ENCODE measurements around the gene TRIP10. TPM values are rescaled to one million over a fixed set of nuclear protein-coding genes. Genes with fewer than 3 reads are reported as not detected.

TRIP10 gene
- total RNA-seq, 2 donors from 2014 or later: 111 to 116 TPM

DNA sequence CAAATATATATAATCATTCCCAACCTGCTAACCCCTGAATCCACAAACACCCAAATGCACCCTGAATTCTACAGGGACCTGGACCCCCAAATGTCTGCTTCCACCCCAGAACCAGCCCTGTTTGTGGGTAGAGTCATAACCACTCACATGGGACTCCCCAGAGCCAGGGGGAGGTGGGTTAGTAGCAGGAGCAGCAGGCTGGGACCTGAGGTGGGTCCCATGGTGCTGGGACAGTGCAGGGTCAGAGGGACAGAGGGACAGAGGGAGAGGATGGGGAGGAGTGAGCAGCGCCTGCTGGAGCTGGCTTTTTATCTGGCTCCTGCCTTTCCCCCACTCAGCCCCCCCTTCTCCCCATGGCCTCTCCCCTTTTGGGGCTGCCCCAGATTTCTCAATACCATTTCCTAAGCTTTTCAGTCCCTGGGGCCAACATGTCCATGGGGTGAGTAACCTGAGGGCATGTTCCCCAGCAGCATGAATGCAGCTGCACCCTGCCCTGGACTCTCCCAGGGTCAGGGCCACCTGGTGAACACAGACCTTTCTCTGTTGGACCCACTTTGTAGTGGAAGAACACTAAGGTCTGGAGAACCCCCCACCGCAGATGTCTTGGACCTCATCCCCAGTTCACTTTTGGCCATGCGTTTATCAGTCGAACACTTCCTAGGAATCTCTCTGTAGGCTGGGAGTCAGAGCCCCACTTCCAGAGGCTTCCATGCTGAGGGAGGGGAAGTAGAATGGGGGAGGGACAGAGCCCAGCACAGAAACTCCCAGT lies 18.9 kb upstream of the TRIP10 start, which contains the start of gene C3:
Gene C3 (minus strand): TSS at position 282 of the 769 bp plus-strand sequence. CDS start 61 bp downstream, at position 221.
- Histone ChIP-seq H3K36me3 (ENCODE audit: control insufficient read depth, insufficient read depth, low read length) (no peaks in the 10 kb centered on the region), H3K9me3 (ENCODE audit: control insufficient read depth, low read length) (peaks cover 5% of the 10 kb centered on the region), H3K9ac (ENCODE audit: extremely low read depth, low read length, poor library complexity, severe bottlenecking) (no peak within 1 kb of the TSS), H3K27me3 (ENCODE audit: control insufficient read depth, insufficient read depth, low read length, poor library complexity, severe bottlenecking) (no peaks in the 10 kb centered on the region), H3K27ac (ENCODE audit: low read depth, low read length) (no peak within 1 kb of the TSS), H3K4me3 (ENCODE audit: low read length) (no peak within 1 kb of the TSS), H3K4me1 (ENCODE audit: control insufficient read depth, insufficient read depth, low read length) (no peaks in the 10 kb centered on the region)
- Mint-ChIP-seq H3K36me3 (ENCODE audit: low read depth) (no peaks in the 10 kb centered on the region), H3K9me3 (peaks cover 10% of the 10 kb centered on the region), H3K4me3 (no peak within 1 kb of the TSS), H3K4me1 (peaks cover 10% of the 10 kb centered on the region), H3K27me3 (ENCODE audit: insufficient read depth) (peaks cover 5% of the 10 kb centered on the region), H3K27ac (no peak within 1 kb of the TSS)
- no peak for DNase-seq
- 90% methylated on average over 2 to 3 of the region's 4 CpGs for WGBS, 2 experiments (ENCODE audit: insufficient coverage in 1 of 2, insufficient read length in 1 of 2)
- TF ChIP-seq, protein P1, sequence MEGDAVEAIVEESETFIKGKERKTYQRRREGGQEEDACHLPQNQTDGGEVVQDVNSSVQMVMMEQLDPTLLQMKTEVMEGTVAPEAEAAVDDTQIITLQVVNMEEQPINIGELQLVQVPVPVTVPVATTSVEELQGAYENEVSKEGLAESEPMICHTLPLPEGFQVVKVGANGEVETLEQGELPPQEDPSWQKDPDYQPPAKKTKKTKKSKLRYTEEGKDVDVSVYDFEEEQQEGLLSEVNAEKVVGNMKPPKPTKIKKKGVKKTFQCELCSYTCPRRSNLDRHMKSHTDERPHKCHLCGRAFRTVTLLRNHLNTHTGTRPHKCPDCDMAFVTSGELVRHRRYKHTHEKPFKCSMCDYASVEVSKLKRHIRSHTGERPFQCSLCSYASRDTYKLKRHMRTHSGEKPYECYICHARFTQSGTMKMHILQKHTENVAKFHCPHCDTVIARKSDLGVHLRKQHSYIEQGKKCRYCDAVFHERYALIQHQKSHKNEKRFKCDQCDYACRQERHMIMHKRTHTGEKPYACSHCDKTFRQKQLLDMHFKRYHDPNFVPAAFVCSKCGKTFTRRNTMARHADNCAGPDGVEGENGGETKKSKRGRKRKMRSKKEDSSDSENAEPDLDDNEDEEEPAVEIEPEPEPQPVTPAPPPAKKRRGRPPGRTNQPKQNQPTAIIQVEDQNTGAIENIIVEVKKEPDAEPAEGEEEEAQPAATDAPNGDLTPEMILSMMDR (conservative IDR thresholded peaks at IDR 0.05): no peak

DNA sequence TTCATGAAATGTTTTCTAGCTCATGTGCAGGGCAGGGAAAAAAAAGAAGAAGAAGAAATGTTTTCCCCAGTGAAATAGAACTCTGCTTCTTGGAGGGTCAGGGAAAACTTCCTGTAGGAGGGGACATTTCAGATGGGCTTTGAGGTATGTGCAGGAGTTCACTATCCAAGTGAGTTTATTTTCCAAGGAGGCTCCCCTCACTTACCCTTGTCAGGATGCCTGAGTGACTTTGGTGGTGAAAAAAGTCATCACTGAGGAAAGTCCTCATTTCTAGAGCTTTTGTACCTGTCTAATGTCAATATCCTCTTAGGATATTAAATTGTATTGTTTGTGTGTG lies 18.4 kb upstream of the TRIP10 start:
- Histone ChIP-seq H3K4me3 (ENCODE audit: low read length) (no peak overlapping the region), H3K9ac (ENCODE audit: extremely low read depth, low read length, poor library complexity, severe bottlenecking) (no peak overlapping the region), H3K9me3 (ENCODE audit: control insufficient read depth, low read length) (peaks cover 5% of the 10 kb centered on the region), H3K36me3 (ENCODE audit: control insufficient read depth, insufficient read depth, low read length) (no peaks in the 10 kb centered on the region), H3K27me3 (ENCODE audit: control insufficient read depth, insufficient read depth, low read length, poor library complexity, severe bottlenecking) (no peaks in the 10 kb centered on the region), H3K27ac (ENCODE audit: low read depth, low read length) (no peak overlapping the region), H3K4me1 (ENCODE audit: control insufficient read depth, insufficient read depth, low read length) (no peaks in the 10 kb centered on the region)
- Mint-ChIP-seq H3K9me3 (peaks cover 10% of the 10 kb centered on the region), H3K36me3 (ENCODE audit: low read depth) (no peaks in the 10 kb centered on the region), H3K4me1 (peaks cover 10% of the 10 kb centered on the region), H3K27me3 (ENCODE audit: insufficient read depth) (peaks cover 4% of the 10 kb centered on the region), H3K27ac (no peak overlapping the region), H3K4me3 (no peak overlapping the region)
- no peak for DNase-seq
- TF ChIP-seq, protein P1 (conservative IDR thresholded peaks at IDR 0.05): no peak

DNA sequence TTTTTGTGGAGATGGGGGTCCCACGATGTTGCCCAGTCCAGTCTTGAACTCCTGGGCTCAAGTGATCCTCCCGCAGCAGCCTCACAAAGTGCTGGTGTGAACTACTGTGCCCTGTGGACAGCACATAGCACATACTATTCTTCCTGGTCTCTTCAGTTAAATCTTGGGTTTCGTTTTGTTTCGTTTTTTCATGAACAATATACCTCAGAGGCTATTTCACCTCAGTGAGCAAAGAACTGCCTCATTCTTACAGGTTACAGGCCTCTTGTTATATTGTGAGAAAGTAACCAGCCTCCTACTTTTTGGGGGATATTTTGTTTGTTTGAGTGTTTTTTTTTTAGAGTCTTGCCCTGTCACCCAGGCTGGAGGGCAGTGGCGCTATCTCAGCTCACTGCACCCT lies 17.7 kb upstream of the TRIP10 start:
- no peaks in the 10 kb centered on the region for H3K36me3 Mint-ChIP-seq (ENCODE audit: low read depth)
- Histone ChIP-seq H3K4me1 (ENCODE audit: control insufficient read depth, insufficient read depth, low read length) (no peaks in the 10 kb centered on the region), H3K4me3 (ENCODE audit: low read length) (no peak overlapping the region), H3K27ac (ENCODE audit: low read depth, low read length) (no peak overlapping the region), H3K27me3 (ENCODE audit: control insufficient read depth, insufficient read depth, low read length, poor library complexity, severe bottlenecking) (no peaks in the 10 kb centered on the region), H3K9ac (ENCODE audit: extremely low read depth, low read length, poor library complexity, severe bottlenecking) (no peak overlapping the region), H3K9me3 (ENCODE audit: control insufficient read depth, low read length) (peaks cover 5% of the 10 kb centered on the region), H3K36me3 (ENCODE audit: control insufficient read depth, insufficient read depth, low read length) (no peaks in the 10 kb centered on the region)
- H3K9me3 Mint-ChIP-seq: peaks cover 10% of the 10 kb centered on the region
- WGBS, 2 experiments (ENCODE audit: insufficient coverage in 1 of 2, insufficient read length in 1 of 2): 80 to 96% methylated on average over 1 to 5 of the region's 5 CpGs
- H3K4me3 Mint-ChIP-seq: no peak overlapping the region
- H3K27me3 Mint-ChIP-seq (ENCODE audit: insufficient read depth): peaks cover 4% of the 10 kb centered on the region
- H3K27ac Mint-ChIP-seq: no peak overlapping the region
- TF ChIP-seq, protein P1 (conservative IDR thresholded peaks at IDR 0.05): no peak
- peaks cover 10% of the 10 kb centered on the region for H3K4me1 Mint-ChIP-seq
- DNase-seq: no peak

All from endodermal cell (in vitro differentiated cells).